Smooth muscle cell (in vitro differentiated cells): ENCODE data around the gene TPD52L1. TPM values are rescaled to one million over a fixed set of nuclear protein-coding genes. Genes with fewer than 3 reads are reported as not detected.

ENCODE experiments used
- DNase-seq: peaks from one replicate; lab custom pipeline; 2025; ENCODE audit not compliant: unreplicated experiment; lab: John Stamatoyannopoulos, UW
- H2AFZ ChIP-seq: fragments of 200-600 bp; sonication (generic); 2 replicates; pipeline ENCODE4 v1.6.0; 2016; ENCODE audit warnings: antibody characterized with exemption, low read depth, mild to moderate bottlenecking
- H3F3A ChIP-seq: fragments of 200-600 bp; sonication (generic); 2 replicates; pipeline ENCODE4 v1.6.0; 2017; ENCODE audit warnings: antibody characterized with exemption, low read depth
- H3K27ac ChIP-seq: fragments of 200-600 bp; sonication (generic); 2 replicates; pipeline ENCODE4 v1.5.1; 2016; ENCODE audit warnings: low read depth, mild to moderate bottlenecking
- H3K27me3 ChIP-seq: fragments of 200-600 bp; sonication (generic); 2 replicates; pipeline ENCODE4 v1.6.1; 2016; ENCODE audit warnings: low read depth, mild to moderate bottlenecking
- H3K36me3 ChIP-seq: fragments of 200-600 bp; sonication (generic); 2 replicates; pipeline ENCODE4 v1.5.1; 2016; ENCODE audit warnings: low read depth
- H3K4me1 ChIP-seq: fragments of 200-600 bp; sonication (generic); 2 replicates; pipeline ENCODE4 v1.5.1; 2016; ENCODE audit warnings: low read depth
- H3K4me2 ChIP-seq: fragments of 200-600 bp; sonication (generic); 2 replicates; pipeline ENCODE4 v1.6.0; 2016; ENCODE audit warnings: mild to moderate bottlenecking
- H3K4me3 ChIP-seq: fragments of 200-600 bp; sonication (generic); 2 replicates; pipeline ENCODE4 v1.5.1; 2016; ENCODE audit warnings: mild to moderate bottlenecking
- H3K79me2 ChIP-seq: fragments of 200-600 bp; sonication (generic); 2 replicates; pipeline ENCODE4 v1.6.0; 2016; ENCODE audit warnings: low read depth, mild to moderate bottlenecking
- H3K9ac ChIP-seq: fragments of 200-600 bp; sonication (generic); 2 replicates; pipeline ENCODE4 v1.6.0; 2016; ENCODE audit warnings: low read depth
- H3K9me3 ChIP-seq: fragments of 200-600 bp; sonication (generic); replicated peaks from 2 replicates; pipeline ENCODE4 v1.5.1; 2016; ENCODE audit warnings: low read depth
- H4K20me1 ChIP-seq: fragments of 200-600 bp; sonication (generic); 2 replicates; pipeline ENCODE4 v1.6.0; 2016; ENCODE audit warnings: low read depth
- WGBS: methylation state at CpG from one replicate; pipeline ENCODE4 v1.1.7; 2016; ENCODE audit warnings: low lambda C conversion rate; 5-methylcytosine and 5-hydroxymethylcytosine counted together
- polyA plus RNA-seq: library from polyadenylated mRNA; unstranded; fragments of >200 nt; fragmentation: Nextera tagmentation; extraction: Ambion mirVana; gene quantifications from 2 replicates; pipeline ENCODE4 v1.2.1, GENCODE V29; 2016
- total RNA-seq: library from RNA; depleted of rRNA; stranded (reverse); fragments of >200 nt; gene quantifications from 2 replicates; pipeline ENCODE4 v1.2.3, GENCODE V29; 2014
- TF ChIP-seq, protein P1 (sequence below): fragments of 200-600 bp; sonication (generic); IDR thresholded peaks from 2 replicates; pipeline ENCODE4 v1.5.1; 2017; ENCODE audit warnings: borderline replicate concordance, mild to moderate bottlenecking, antibody characterized with exemption; ENCODE audit not compliant: insufficient read depth, poor library complexity, severe bottlenecking

The TPD52L1 gene
- total and polyA plus RNA-seq, 2 experiments from 2014 or later = 15.3 to 65.8 TPM

DNA sequence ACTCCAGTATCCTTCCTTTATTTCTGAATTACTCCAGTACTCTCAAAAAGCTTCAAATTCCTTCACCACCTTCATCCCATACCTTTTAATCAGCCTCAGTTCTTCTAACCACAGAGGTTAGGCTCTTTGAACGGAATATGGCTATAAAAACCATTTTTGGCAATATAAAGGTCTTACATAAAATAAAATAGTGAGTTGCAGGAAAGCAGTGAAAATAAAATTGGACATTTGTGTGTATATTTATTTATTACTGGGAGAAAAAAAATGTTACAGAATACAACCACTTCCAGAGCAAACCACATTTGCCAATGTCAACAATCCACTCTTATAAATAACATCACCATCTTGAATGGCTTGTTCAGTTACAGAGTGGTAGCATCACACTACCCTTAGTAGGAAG is 140.5 kb downstream of the TPD52L1 start:
- H3K79me2 ChIP-seq = peaks cover 14% of the 10 kb centered on the region
- peaks cover 11% of the 10 kb centered on the region for H3K36me3 ChIP-seq
- no peaks in the 10 kb centered on the region for H4K20me1 ChIP-seq
- TF ChIP-seq, protein P1, sequence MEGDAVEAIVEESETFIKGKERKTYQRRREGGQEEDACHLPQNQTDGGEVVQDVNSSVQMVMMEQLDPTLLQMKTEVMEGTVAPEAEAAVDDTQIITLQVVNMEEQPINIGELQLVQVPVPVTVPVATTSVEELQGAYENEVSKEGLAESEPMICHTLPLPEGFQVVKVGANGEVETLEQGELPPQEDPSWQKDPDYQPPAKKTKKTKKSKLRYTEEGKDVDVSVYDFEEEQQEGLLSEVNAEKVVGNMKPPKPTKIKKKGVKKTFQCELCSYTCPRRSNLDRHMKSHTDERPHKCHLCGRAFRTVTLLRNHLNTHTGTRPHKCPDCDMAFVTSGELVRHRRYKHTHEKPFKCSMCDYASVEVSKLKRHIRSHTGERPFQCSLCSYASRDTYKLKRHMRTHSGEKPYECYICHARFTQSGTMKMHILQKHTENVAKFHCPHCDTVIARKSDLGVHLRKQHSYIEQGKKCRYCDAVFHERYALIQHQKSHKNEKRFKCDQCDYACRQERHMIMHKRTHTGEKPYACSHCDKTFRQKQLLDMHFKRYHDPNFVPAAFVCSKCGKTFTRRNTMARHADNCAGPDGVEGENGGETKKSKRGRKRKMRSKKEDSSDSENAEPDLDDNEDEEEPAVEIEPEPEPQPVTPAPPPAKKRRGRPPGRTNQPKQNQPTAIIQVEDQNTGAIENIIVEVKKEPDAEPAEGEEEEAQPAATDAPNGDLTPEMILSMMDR = no peak
- no peak overlapping the region for H3K4me2 ChIP-seq
- no peaks in the 10 kb centered on the region for H3K9me3 ChIP-seq
- no peaks in the 10 kb centered on the region for H3F3A ChIP-seq
- no peaks in the 10 kb centered on the region for H3K27me3 ChIP-seq
- 96% methylated on average over 1 of the region's 1 CpG for WGBS
- H3K9ac ChIP-seq = no peak overlapping the region
- no peak overlapping the region for H3K4me3 ChIP-seq
- no peak overlapping the region for H3K27ac ChIP-seq
- H2AFZ ChIP-seq = no peak overlapping the region
- H3K4me1 ChIP-seq = no peaks in the 10 kb centered on the region
- no peak for DNase-seq

DNA sequence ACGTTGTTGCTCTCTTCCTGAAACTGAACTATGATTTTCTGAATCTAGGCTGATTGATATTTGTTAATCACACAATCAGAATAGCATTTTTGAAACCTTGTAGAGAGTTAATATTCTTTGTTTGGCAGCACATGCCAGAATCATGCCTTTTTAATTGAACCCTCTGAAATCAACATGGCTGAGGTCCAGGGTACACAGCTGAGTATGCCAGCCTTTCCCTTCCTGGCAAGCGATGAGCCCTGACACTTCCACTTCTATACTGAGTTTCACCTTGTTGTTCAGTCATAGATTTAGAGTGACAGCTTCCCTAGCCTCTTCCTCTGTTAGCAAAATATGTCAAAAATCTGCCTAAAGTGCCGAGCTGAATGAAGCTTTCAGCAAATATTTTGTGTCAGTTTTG is 141.4 kb downstream of the TPD52L1 start:
- Histone ChIP-seq H4K20me1 (no peaks in the 10 kb centered on the region), H3K4me3 (no peak overlapping the region), H3K36me3 (peaks cover 11% of the 10 kb centered on the region), H2AFZ (no peak overlapping the region), H3K4me2 (no peak overlapping the region), H3F3A (no peaks in the 10 kb centered on the region), H3K4me1 (peaks cover 2% of the 10 kb centered on the region), H3K79me2 (peaks cover 22% of the 10 kb centered on the region), H3K27ac (no peak overlapping the region), H3K27me3 (no peaks in the 10 kb centered on the region), H3K9me3 (no peaks in the 10 kb centered on the region), H3K9ac (no peak overlapping the region)
- DNase-seq = no peak
- TF ChIP-seq, protein P1 = no peak
- 87% methylated on average over 3 of the region's 3 CpGs for WGBS

DNA sequence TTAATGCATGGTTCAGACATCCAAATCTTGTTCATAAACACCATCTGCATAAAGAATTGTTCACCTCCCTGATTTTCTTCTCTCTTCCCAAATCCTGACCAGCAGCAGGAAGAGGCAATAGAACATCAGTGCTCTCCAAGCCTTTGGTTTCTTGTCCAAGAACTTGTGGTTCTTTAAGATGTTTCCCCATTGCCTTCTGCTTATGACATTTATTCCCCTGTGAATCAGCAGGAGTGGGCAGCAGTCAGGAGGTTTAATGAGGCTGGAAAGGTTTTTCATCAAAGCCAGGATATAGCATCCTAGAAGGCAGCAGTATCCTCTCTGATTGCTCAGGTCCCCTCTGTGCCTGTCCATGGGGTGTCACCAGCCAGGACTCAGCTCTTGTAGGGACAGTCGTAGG is 142.9 kb downstream of the TPD52L1 start:
- H3K36me3 ChIP-seq = peaks cover 4% of the 10 kb centered on the region
- H3K27ac ChIP-seq = no peak overlapping the region
- H3K4me2 ChIP-seq = no peak overlapping the region
- TF ChIP-seq, protein P1 = no peak
- H3K4me1 ChIP-seq = peaks cover 13% of the 10 kb centered on the region
- H3F3A ChIP-seq = no peaks in the 10 kb centered on the region
- no peaks in the 10 kb centered on the region for H3K9me3 ChIP-seq
- no peak overlapping the region for H2AFZ ChIP-seq
- no peak overlapping the region for H3K4me3 ChIP-seq
- WGBS = 92% methylated on average over 1 of the region's 1 CpG
- no peak overlapping the region for H3K9ac ChIP-seq
- peaks cover 32% of the 10 kb centered on the region for H3K79me2 ChIP-seq
- H3K27me3 ChIP-seq = no peaks in the 10 kb centered on the region
- DNase-seq = no peak
- H4K20me1 ChIP-seq = no peaks in the 10 kb centered on the region

DNA sequence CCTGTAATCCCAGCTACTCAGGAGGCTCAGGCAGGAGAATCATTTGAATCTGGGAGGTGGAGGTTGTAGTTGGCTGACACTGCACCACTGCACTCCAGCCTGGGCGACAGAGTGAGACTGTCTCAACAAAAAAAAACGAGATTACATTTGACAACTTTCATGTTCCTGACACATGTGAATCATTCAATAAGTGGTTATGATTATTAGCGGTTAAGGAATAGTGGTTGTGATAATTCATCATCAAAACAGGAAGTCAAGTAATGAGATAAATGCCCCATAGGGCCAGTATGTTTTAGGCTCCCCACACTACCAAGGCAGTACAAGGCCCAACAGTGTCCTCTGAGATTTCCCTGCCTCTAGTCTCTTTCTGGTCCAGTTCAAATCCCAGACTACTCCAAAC is 145.7 kb downstream of the TPD52L1 start:
- no peaks in the 10 kb centered on the region for H4K20me1 ChIP-seq
- WGBS = 92% methylated on average over 3 of the region's 3 CpGs
- H3F3A ChIP-seq = peaks cover 8% of the 10 kb centered on the region
- DNase-seq = no peak
- H3K36me3 ChIP-seq = peaks cover 4% of the 10 kb centered on the region
- H3K9ac ChIP-seq = no peak overlapping the region
- H3K4me2 ChIP-seq = no peak overlapping the region
- TF ChIP-seq, protein P1 = no peak
- H3K27me3 ChIP-seq = no peaks in the 10 kb centered on the region
- H3K9me3 ChIP-seq = no peaks in the 10 kb centered on the region
- peaks cover 13% of the 10 kb centered on the region for H3K4me1 ChIP-seq
- no peak overlapping the region for H2AFZ ChIP-seq
- peaks cover 32% of the 10 kb centered on the region for H3K79me2 ChIP-seq
- H3K4me3 ChIP-seq = no peak overlapping the region
- H3K27ac ChIP-seq = no peak overlapping the region
